Osteoblast (primary cell): Measurements from ENCODE around the gene DIP2C. TPM values are rescaled to one million over a fixed set of nuclear protein-coding genes. Genes with fewer than 3 reads are reported as not detected.

Experiments used
- DNase-seq: peaks from one replicate; pipeline ENCODE4 v3.0.0; 2011; ENCODE audit warnings: low spot score, mixed read lengths; ENCODE audit not compliant: insufficient read length; ENCODE audit errors: missing footprints
- H2AFZ ChIP-seq: 2 replicates; pipeline ENCODE4 v1.6.0; 2011; ENCODE audit warnings: mild to moderate bottlenecking, low read length
- H3K27ac ChIP-seq: 2 replicates; pipeline ENCODE4 v1.5.1; 2011; ENCODE audit warnings: mild to moderate bottlenecking, low read depth, low read length, moderate library complexity
- H3K27me3 ChIP-seq: 2 replicates; pipeline ENCODE4 v1.6.0; 2012; ENCODE audit warnings: mild to moderate bottlenecking, control low read depth, inconsistent platforms, low read length, moderate library complexity; ENCODE audit not compliant: insufficient read depth
- H3K36me3 ChIP-seq: 2 replicates; pipeline ENCODE4 v1.5.1; 2011; ENCODE audit warnings: mild to moderate bottlenecking, low read length, control low read depth, moderate library complexity; ENCODE audit not compliant: insufficient read depth
- H3K4me1 ChIP-seq: 2 replicates; pipeline ENCODE4 v1.5.1; 2011; ENCODE audit warnings: mild to moderate bottlenecking, low read length, control low read depth, moderate library complexity; ENCODE audit not compliant: insufficient read depth
- H3K4me2 ChIP-seq: 2 replicates; pipeline ENCODE4 v1.6.0; 2011; ENCODE audit warnings: mild to moderate bottlenecking, low read length; ENCODE audit not compliant: insufficient read depth
- H3K4me3 ChIP-seq: fragments of 200-600 bp; sonication (generic); 3 replicates; pipeline ENCODE4 v1.5.1; 2012; ENCODE audit warnings: mild to moderate bottlenecking, low read length, inconsistent platforms; ENCODE audit not compliant: insufficient read depth
- H3K79me2 ChIP-seq: 2 replicates; pipeline ENCODE4 v1.6.0; 2012; ENCODE audit warnings: mild to moderate bottlenecking, low read length, control low read depth, inconsistent platforms; ENCODE audit not compliant: insufficient read depth
- H3K9me3 ChIP-seq: 2 replicates; pipeline ENCODE4 v1.5.1; 2011; ENCODE audit warnings: low read depth, low read length, control low read depth
- H4K20me1 ChIP-seq: 2 replicates; pipeline ENCODE4 v1.6.0; 2012; ENCODE audit warnings: mild to moderate bottlenecking, low read length, control low read depth; ENCODE audit not compliant: insufficient read depth
- CTCF ChIP-seq: IDR thresholded peaks from 2 replicates; pipeline ENCODE4 v1.5.1; 2011; ENCODE audit warnings: mild to moderate bottlenecking, low read depth, low read length, moderate library complexity; ENCODE audit errors: extremely low read depth
- total RNA-seq: library from RNA; depleted of rRNA; stranded (reverse); fragments of >200 nt; gene quantifications from 2 replicates; pipeline ENCODE4 v1.2.3, GENCODE V29; 2012

The DIP2C gene
- total RNA-seq, 1 donor = 36.9 TPM

- H2AFZ ChIP-seq = no peak overlapping the region
- peaks cover 64% of the 10 kb centered on the region for H3K36me3 ChIP-seq
- H3K27ac ChIP-seq = no peak overlapping the region
- H3K4me2 ChIP-seq = no peak overlapping the region
- DNase-seq = peak; percentile 58
- H3K4me1 ChIP-seq = peaks cover 2% of the 10 kb centered on the region
- peaks cover 6% of the 10 kb centered on the region for H4K20me1 ChIP-seq
- no peaks in the 10 kb centered on the region for H3K79me2 ChIP-seq
- no peak overlapping the region for H3K4me3 ChIP-seq
- TF ChIP-seq CTCF = no peak
- no peaks in the 10 kb centered on the region for H3K9me3 ChIP-seq
- no peaks in the 10 kb centered on the region for H3K27me3 ChIP-seq
Measured at GRCh38 chr10:378930-379704, 310.4 kb downstream of the DIP2C start.

GRCh38 chr10:378230-378929, 311.1 kb downstream of the DIP2C start:
- Histone ChIP-seq H3K36me3 (peaks cover 58% of the 10 kb centered on the region), H3K27ac (no peak overlapping the region), H3K9me3 (no peaks in the 10 kb centered on the region), H2AFZ (no peak overlapping the region), H3K79me2 (no peaks in the 10 kb centered on the region), H3K4me2 (no peak overlapping the region), H3K4me1 (peaks cover 9% of the 10 kb centered on the region), H4K20me1 (peaks cover 6% of the 10 kb centered on the region), H3K4me3 (no peak overlapping the region), H3K27me3 (no peaks in the 10 kb centered on the region)
- TF ChIP-seq CTCF = no peak
- peak; percentile 75 for DNase-seq

- DNase-seq = peak; percentile 39
- no peaks in the 10 kb centered on the region for H3K79me2 ChIP-seq
- H2AFZ ChIP-seq = no peak overlapping the region
- peaks cover 17% of the 10 kb centered on the region for H3K4me1 ChIP-seq
- H3K36me3 ChIP-seq = peaks cover 51% of the 10 kb centered on the region
- H3K9me3 ChIP-seq = no peaks in the 10 kb centered on the region
- no peaks in the 10 kb centered on the region for H3K27me3 ChIP-seq
- H4K20me1 ChIP-seq = peaks cover 11% of the 10 kb centered on the region
- H3K27ac ChIP-seq = no peak overlapping the region
- H3K4me2 ChIP-seq = no peak overlapping the region
- H3K4me3 ChIP-seq = no peak overlapping the region
- TF ChIP-seq CTCF = no peak
Measured at GRCh38 chr10:377228-377627, 312.2 kb downstream of the DIP2C start.

- Histone ChIP-seq H3K9me3 (no peaks in the 10 kb centered on the region), H3K36me3 (peaks cover 39% of the 10 kb centered on the region), H3K4me3 (no peak overlapping the region), H3K79me2 (no peaks in the 10 kb centered on the region), H3K4me2 (no peak overlapping the region), H4K20me1 (peaks cover 11% of the 10 kb centered on the region), H3K27ac (no peak overlapping the region), H2AFZ (no peak overlapping the region), H3K4me1 (peaks cover 17% of the 10 kb centered on the region), H3K27me3 (no peaks in the 10 kb centered on the region)
- DNase-seq = no peak
- TF ChIP-seq CTCF = no peak
Measured at GRCh38 chr10:375815-376505, 313.5 kb downstream of the DIP2C start.
